SK-N-SH treated with all-trans-retinoic acid at 6 μM for 48 hours (cell line): Measurements from ENCODE around the gene HSPA1B.
"Not testable (repeated sequence)": the region's sequence is repeated elsewhere in the genome, so short reads cannot be mapped to it uniquely, and the experiment has no call there.

Experiments
- ISL1 ChIP-seq: fragments of 250-450 bp; sonication (Bioruptor Pico); IDR thresholded peaks from 2 replicates; pipeline ENCODE4 v2.1.2; 2022; ENCODE audit warnings: mild to moderate bottlenecking, moderate library complexity
- RARB ChIP-seq: fragments of 250-450 bp; sonication (Bioruptor Pico); IDR thresholded peaks from 2 replicates; pipeline ENCODE4 v1.8.0; 2021; ENCODE audit warnings: mild to moderate bottlenecking, moderate library complexity
- SNAI2 ChIP-seq: fragments of 250-450 bp; sonication (Bioruptor Pico); IDR thresholded peaks from 2 replicates; pipeline ENCODE4 v1.5.0; 2020; ENCODE audit warnings: mild to moderate bottlenecking, moderate library complexity
- TCF4 ChIP-seq: fragments of 250-450 bp; sonication (Bioruptor Pico); IDR thresholded peaks from 2 replicates; pipeline ENCODE4 v1.8.0; 2021; ENCODE audit warnings: mild to moderate bottlenecking, moderate library complexity, borderline replicate concordance
- TSHZ2 ChIP-seq: fragments of 250-450 bp; sonication (Bioruptor Pico); IDR thresholded peaks from 2 replicates; pipeline ENCODE4 v1.5.0; 2020; ENCODE audit warnings: mild to moderate bottlenecking, moderate library complexity
- ZC3H10 ChIP-seq: fragments of 250-450 bp; sonication (Bioruptor Pico); IDR thresholded peaks from 2 replicates; pipeline ENCODE4 v1.5.1; 2021; ENCODE audit warnings: mild to moderate bottlenecking, moderate library complexity
- ZFP3 ChIP-seq: fragments of 250-450 bp; sonication (Bioruptor Pico); IDR thresholded peaks from 2 replicates; pipeline ENCODE4 v1.5.0; 2020; ENCODE audit warnings: mild to moderate bottlenecking, moderate library complexity
- ZNF8 ChIP-seq: fragments of 450-650 bp; formaldehyde crosslinking; IDR thresholded peaks from 2 replicates; pipeline ENCODE4 v1.5.0; 2020; ENCODE audit warnings: mild to moderate bottlenecking, moderate library complexity

DNA sequence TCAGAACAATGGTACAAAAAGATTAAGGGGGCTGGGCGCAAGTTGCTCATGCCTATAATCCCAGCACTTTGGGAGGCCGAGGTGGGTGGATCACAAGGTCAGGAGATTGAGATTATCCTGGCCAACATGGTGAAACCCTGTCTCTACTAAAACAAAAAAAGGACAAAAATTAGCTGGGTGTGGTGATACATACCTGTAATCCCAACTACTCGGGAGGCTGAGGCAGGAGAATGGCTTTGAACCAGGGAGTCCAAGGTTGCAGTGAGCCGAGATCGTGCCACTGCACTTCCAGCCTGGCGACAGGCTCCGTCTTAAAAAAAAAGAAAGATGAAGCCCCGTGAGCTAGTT, 12.2 kb downstream of the HSPA1B start:
- not testable (repeated sequence) for TF ChIP-seq TSHZ2 (CRISPR knock-in tag); ISL1 (CRISPR knock-in tag); ZFP3 (CRISPR knock-in tag); ZC3H10 (CRISPR knock-in tag); SNAI2 (CRISPR knock-in tag); ZNF8; TCF4 (CRISPR knock-in tag); RARB (CRISPR knock-in tag)
